ENCODE measurements around the gene TULP3.
"Not testable (repeated sequence)": the region's sequence is repeated elsewhere in the genome, so short reads cannot be mapped to it uniquely, and the experiment has no call there.

Gene TULP3

DNA sequence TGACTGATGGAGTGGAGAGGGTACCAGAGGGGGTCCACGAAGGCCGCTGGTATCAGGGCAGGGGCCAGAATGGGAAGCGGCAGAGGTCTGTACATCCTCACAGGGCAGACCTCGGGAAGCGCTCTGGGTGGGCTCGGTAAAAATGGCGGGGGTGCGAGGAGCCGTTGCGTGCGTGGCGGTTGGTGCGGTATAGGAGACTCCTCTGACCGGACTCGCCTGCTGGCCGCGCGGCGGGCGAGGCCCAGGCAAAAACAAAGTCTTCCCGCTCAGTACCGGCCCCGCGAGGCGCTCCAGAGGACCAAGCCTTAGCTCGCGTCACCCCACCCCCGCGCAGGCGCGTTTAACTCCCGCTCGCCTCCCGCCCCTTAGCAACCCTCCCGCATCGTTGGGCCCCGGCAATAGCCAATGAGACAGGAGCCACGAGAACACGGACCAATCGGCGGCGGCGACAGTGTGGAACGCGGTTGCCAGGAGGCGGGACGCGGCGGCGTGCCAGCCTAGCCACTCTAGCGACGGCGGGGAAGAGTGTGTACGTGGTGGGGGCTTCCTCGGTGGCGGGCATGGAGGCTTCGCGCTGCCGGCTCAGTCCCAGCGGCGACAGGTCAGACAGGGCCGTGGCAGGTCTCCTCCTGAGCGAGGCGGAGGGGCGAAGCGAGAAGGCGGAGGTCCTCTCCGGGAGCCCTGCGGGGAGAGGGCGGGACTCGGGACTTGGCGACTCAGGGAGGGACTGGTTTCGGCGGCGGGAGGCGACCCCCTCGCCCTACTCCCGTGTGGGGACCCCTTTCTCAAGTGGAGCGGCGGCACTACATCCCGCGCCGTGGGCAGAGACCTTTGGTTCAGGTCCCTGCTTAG, at the start of gene TULP3:
TSS of gene TULP3 (plus strand) at position 504 of the 852 bp plus-strand sequence. CDS start at position 561, 57 bp downstream.
- peak; percentile 93 to 96 (median 95) for DNase-seq (ENCODE audit: low read depth in 3 of 3)

- no peak for DNase-seq (ENCODE audit: low read depth in 3 of 3)
Measured at GRCh38 chr12:2841056-2841650, 49.5 kb upstream of the TULP3 start.

- DNase-seq (ENCODE audit: low read depth in 3 of 3): no peak
Measured at GRCh38 chr12:2842948-2843347, 47.7 kb upstream of the TULP3 start.

DNA sequence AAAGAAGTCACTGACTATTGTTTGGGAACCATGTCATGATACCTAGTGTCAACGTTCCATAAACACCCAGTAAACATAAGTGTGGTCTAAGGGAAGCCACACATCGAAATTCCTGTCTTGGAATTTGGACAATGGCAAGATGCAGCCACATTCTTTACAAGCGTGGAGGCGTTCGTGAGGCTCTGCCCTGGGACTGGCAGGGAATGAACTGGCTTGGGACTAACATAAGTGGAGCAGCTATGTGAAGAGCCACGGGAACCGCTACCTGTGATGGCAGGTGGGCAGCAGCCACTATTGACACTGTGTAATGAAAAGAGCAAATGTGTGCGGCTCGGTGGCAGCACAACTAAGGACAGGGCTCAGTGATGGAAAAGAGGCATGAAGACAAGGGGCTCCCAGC, 45.9 kb upstream of the TULP3 start:
- no peak for DNase-seq (ENCODE audit: low read depth in 3 of 3)

DNA sequence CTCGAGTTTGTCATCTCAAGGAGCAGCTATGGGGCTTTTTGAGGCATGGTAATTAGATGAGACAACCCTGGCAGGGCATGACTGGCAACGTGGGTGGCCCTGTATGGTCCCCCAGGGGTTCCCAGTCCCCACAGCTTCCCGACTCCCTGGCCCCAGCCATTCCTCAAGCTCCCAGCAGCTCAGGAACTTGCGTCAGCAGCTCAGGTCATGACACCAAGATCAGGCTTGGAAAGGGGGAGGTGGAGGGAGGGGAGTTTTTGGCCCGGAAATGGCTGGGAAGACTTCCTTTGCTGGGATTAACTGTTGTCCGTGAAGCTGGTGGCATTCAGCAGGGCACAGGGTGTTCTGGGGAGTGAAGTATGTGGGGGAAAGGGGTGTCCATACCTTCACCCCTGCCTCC, 45.4 kb upstream of the TULP3 start:
- no peak for DNase-seq (ENCODE audit: low read depth in 3 of 3)

GRCh38 chr12:2851931-2852330, 38.8 kb upstream of the TULP3 start:
- no peak for DNase-seq (ENCODE audit: low read depth in 3 of 3)

DNA sequence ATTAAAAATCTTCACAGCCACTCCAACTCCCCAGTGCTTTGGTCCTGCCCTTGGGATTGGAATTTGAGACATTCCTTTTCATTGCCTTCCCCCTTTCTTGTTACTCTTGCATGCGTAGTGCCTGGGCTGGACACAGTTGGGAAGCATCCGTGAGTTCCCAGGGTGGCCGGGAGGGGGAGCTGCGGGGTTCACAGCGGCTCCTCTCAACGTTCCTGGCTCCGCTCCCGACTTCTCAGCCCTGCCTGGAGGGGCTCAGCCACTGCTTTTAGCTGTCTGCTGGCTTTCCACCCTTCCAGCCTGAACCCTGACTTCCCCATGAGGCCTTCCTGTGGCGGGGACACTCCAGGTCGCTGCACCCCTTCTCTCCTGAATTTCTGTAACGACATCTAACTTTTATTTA, 37.1 kb upstream of the TULP3 start:
- DNase-seq (ENCODE audit: low read depth in 3 of 3): peak; percentile 23 to 60 (median 25)

DNA sequence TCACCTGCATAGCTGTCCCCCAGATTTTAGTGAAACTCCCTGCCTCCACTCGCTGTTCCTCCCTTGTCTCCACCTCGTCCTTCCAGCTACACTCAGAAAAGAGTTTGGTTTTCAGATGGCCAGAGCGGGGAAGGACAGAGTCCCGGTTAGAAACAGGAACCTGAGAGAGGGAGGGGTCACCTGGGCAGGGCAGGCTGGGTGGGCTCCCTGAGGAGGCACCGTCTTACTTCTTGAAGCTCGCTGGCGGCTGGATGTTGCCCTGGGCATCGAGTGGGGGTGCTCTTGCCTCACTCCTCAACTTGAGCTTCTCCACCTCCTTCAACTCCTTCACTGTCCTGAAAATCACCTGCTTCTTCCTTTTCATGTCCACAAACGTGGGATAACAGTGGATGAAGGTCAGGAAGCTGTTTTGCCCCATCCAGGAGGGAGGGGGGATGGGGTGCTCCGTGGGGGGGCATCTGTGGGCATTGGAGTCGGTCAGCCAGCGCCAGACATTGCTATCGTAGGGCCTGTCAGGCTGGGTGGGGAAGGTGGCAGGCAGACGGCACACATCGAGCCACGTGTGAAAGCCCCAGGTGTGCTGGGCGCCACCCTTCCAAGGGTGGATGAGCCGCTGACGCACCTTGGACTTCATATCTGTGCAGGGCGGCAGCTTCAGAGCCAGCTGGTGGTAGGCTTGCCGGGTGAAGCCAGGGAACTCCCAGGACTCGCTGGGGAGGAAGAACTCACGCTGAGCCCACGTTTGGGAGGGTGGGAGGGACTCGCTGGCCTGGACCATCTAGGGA, 35.8 kb upstream of the TULP3 start:
- no peak for DNase-seq (ENCODE audit: low read depth in 3 of 3)

GRCh38 chr12:2855546-2855945, 35.1 kb upstream of the TULP3 start:
- DNase-seq (ENCODE audit: low read depth in 3 of 3): no peak

DNA sequence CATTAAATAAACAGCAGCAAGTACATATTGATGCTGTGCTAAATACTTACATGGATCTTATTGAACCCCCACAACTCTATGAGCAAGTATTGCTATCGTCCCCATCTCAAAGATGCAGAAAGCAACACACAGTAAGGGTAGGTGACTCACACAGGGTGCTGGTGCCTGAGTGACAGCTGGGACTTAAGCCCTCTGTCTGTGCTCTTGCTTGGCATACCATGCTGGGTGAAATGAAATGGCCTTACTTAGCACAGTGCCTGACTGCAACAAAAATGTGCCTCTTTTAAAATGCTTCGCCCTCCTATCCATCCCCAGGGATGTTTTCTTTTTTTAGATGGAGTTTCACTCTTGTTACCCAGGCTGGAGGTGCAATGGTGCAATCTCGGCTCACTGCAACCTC, 34.6 kb upstream of the TULP3 start:
- no peak for DNase-seq (ENCODE audit: low read depth in 3 of 3)

- no peak for DNase-seq (ENCODE audit: low read depth in 3 of 3)
Measured at GRCh38 chr12:2857021-2857431, 33.7 kb upstream of the TULP3 start, which contains the start of gene TEX52. TEX52 (minus strand) TSS chr12:2857039; CDS start chr12:2857026, 13 bp downstream.

GRCh38 chr12:2857576-2857975, 33.1 kb upstream of the TULP3 start:
- no peak for DNase-seq (ENCODE audit: low read depth in 3 of 3)

GRCh38 chr12:2858334-2858733, 32.4 kb upstream of the TULP3 start:
- DNase-seq (ENCODE audit: low read depth in 3 of 3): no peak

DNA sequence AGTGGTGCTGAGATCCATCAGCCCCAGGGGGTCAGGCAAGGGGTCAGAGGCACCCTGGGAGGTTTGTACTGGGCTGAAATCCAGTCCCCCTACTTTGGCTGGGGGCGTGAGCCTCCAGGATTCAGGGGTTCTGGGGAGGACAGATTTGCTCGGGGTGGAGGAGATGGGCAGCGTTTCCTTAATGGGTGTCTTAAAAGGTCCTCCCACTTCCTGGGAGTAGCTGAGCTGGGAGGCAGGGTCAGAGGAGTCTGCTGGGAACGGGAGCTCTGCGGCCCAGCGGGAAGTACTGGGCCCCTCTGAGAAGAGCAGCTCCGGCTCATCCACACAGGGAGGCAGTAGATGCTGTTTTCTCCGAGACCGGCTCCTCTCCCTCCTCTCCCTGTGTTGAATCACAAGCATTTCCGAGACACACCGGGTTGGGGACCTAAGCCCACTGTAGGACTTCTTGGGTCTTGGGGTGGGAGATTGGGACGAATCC, 31.7 kb upstream of the TULP3 start:
- DNase-seq (ENCODE audit: low read depth in 3 of 3): no peak

GRCh38 chr12:2860170-2860569, 30.5 kb upstream of the TULP3 start:
- no peak for DNase-seq (ENCODE audit: low read depth in 3 of 3)

GRCh38 chr12:2862876-2863275, 27.8 kb upstream of the TULP3 start:
- DNase-seq (ENCODE audit: low read depth in 3 of 3): no peak

- not testable (repeated sequence) for DNase-seq (ENCODE audit: low read depth in 3 of 3)
Measured at GRCh38 chr12:2863402-2863801, 27.3 kb upstream of the TULP3 start.

DNA sequence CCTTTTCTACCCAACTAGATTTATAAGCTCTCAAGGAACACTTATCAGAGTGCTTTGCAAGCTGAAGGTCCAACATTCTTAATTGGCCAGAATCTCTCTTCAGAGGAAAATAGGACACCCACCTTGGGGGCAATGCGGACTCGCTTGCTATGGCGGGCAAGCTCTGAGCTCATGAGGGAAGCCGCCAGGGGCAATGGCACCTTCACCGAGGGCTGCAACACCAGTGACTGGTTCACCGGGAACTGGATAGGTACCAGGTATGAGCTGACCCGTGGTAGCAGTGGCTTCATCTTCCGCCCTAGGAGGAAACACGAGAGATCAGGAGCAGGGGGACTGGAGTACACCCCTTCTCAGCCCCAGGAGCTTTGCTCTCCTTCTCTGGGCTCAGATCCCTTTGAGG, 26.5 kb upstream of the TULP3 start:
- DNase-seq (ENCODE audit: low read depth in 3 of 3): no peak

- not testable (repeated sequence) for DNase-seq (ENCODE audit: low read depth in 3 of 3)
Measured at GRCh38 chr12:2868986-2869632, 21.6 kb upstream of the TULP3 start.

DNA sequence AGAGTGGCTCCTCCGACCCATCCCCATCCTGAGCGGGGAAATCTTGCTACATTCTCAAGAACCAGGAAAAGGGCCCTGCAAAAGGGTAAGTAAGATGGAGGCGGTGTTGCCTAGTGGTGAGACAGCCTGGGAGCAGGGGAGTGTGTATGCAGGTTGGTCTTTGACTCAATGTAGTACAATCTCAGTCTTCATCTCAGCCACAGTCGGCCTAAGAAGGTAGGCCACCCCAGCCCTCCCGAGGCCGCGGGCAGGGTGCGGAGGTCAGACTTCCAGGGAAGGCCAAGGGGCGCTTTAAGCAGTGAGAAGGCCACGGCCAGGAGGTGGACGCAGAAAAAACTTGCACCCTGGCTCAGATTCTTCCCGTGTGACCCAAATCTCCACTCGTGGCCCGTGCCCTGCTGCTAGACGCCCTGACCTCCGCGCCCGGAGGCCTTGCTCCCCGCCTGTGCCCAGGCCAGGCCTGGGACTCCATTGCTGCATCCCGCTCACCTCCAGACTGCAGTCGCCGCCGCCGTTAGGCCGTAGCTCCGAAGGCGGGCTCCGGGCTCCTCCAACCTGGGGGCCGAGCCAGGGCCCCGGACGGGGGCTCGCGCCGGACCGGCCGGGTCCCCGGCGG, 14.2 kb upstream of the TULP3 start:
- DNase-seq (ENCODE audit: low read depth in 3 of 3): peak in 1 of 3 donors; percentile 8

Data from stimulated activated CD4-positive, alpha-beta T cell treated with anti-CD3 and anti-CD28 coated beads, TNF-alpha, amount 100 ng/mL, for 48 hours (primary cell).